Coronary artery (tissue), 2 donors: ENCODE measurements around the gene CNNM1.

Experiments used
- DNase-seq: peaks from one replicate; pipeline ENCODE4 v3.0.0-alpha.2; 2017; ENCODE audit warnings: low spot score
- H3K27ac ChIP-seq, 2 donors: fragments of 200-600 bp; sonication (generic); one replicate each; pipeline ENCODE4 v1.5.1; 2016 to 2019
- H3K4me3 ChIP-seq: fragments of 200-600 bp; sonication (generic); 2 replicates; pipeline ENCODE4 v1.5.1; 2016; ENCODE audit warnings: mild to moderate bottlenecking, moderate library complexity
- TF ChIP-seq, protein P1 (sequence below): fragments of 200-600 bp; sonication (generic); IDR thresholded peaks from one replicate; pipeline ENCODE4 v1.5.1; 2019; ENCODE audit warnings: antibody characterized with exemption

Gene CNNM1

DNA sequence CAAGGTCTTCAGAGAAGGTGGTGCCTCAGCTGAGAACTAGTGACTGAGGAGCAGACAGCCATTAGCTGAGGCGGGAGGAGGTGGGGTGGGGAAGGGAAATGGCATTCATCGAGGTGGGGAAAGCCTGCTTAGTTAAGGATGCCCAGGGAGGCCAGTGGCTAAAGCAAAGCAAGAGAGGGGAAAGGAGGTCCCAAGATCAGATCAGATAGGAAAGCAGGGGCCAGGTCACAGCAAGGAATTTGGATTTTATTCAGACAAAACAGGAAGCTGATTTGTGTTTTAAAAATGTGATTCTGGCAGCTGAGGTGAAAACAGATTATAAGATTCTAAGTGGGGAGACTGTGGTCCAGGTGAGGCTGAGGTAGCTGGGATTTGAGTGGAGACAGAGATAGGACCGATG lies 45.8 kb downstream of the CNNM1 start:
- no peak for DNase-seq
- H3K27ac ChIP-seq, result no peak overlapping the region
- TF ChIP-seq, protein P1, sequence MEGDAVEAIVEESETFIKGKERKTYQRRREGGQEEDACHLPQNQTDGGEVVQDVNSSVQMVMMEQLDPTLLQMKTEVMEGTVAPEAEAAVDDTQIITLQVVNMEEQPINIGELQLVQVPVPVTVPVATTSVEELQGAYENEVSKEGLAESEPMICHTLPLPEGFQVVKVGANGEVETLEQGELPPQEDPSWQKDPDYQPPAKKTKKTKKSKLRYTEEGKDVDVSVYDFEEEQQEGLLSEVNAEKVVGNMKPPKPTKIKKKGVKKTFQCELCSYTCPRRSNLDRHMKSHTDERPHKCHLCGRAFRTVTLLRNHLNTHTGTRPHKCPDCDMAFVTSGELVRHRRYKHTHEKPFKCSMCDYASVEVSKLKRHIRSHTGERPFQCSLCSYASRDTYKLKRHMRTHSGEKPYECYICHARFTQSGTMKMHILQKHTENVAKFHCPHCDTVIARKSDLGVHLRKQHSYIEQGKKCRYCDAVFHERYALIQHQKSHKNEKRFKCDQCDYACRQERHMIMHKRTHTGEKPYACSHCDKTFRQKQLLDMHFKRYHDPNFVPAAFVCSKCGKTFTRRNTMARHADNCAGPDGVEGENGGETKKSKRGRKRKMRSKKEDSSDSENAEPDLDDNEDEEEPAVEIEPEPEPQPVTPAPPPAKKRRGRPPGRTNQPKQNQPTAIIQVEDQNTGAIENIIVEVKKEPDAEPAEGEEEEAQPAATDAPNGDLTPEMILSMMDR, result no peak

DNA sequence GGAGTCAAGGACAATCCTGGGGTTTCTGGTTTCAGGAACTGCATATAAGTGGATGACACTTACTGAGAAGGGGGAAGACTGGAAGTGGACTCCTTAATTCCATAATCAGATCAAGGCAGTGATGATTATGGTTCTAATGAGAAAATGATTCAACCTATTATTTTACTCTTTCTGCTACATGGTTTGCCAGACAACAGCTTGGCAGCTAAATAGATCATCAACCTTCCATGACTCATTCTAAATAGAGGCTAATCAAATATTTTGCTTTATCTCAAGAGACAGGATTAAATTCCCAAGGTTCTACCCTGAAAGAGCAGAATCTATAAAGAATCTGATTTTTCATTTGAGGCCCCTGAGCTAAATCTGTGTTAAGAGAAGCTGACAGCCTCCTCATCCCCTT lies 46.3 kb downstream of the CNNM1 start:
- Histone ChIP-seq H3K4me3 (no peak overlapping the region), H3K27ac (no peak overlapping the region)
- TF ChIP-seq, protein P1, result no peak
- no peak for DNase-seq

More for the DNA sequence above, 45.8 kb downstream of the CNNM1 start:
- H3K4me3 ChIP-seq, result no peak overlapping the region

DNA sequence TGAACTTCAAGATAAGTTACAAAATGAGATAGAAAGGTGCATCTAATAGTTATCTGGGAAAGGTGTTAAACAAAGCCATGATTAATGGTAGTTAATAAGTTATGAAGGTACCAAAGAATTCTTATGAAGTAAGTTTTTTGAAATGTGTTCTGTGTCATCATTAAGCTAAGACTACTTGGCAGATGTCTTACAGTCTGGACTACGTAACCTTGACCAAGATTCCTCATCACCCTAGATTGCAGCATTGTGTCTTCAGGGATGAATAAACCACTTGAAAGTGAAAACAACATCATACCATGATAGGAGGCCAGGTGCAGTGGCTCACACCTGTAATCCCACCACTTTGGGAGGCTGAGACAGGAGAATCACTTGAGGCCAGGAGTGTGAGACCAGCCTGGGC lies 53.0 kb downstream of the CNNM1 start:
- H3K27ac ChIP-seq, result no peak overlapping the region
- DNase-seq, result no peak
- TF ChIP-seq, protein P1, result no peak

DNA sequence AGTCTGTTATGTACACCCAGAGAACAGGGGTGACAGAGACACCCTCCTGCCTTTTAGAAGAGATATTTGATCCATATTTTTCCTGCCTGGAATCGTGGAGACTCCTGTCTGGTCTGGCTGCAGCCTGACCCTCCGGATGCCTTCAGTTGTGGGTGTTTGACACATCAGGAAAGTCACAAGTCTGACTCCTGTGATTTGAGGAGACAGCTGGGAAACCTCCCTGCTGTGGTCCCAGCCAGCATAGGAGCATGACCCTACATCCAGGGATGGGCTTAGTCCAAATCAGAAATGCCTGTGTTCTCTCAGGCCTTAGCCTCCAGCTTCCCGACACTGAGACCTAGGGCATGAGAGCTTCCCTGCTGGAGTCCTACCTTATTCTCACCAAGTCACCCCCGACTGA lies 57.9 kb downstream of the CNNM1 start:
- Histone ChIP-seq H3K27ac (no peak overlapping the region), H3K4me3 (no peak overlapping the region)
- TF ChIP-seq, protein P1, result no peak
- DNase-seq, result no peak

More for the DNA sequence above, 53.0 kb downstream of the CNNM1 start:
- no peak overlapping the region for H3K4me3 ChIP-seq

DNA sequence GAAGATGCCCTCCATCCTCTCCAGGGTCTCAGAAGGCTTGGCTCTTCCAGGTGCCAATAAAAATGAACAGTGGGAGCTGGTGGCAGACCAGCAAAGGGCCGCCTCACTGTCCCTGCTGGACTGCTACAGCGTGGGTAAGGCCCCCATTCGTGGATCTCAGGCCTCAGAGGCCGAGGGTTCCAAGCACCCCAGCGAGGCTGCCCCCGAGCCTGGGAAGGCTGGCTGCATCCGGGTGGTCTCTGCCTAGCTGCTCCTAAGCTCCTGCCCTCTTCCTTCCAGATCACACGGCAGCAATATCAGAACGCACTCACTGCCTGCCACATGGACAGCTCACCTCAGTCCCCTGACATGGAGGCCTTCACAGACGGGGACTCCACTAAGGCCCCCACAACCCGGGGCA lies 58.4 kb downstream of the CNNM1 start:
- H3K4me3 ChIP-seq, result no peak overlapping the region
- no peak for DNase-seq
- TF ChIP-seq, protein P1, result no peak
- H3K27ac ChIP-seq, result no peak overlapping the region

DNA sequence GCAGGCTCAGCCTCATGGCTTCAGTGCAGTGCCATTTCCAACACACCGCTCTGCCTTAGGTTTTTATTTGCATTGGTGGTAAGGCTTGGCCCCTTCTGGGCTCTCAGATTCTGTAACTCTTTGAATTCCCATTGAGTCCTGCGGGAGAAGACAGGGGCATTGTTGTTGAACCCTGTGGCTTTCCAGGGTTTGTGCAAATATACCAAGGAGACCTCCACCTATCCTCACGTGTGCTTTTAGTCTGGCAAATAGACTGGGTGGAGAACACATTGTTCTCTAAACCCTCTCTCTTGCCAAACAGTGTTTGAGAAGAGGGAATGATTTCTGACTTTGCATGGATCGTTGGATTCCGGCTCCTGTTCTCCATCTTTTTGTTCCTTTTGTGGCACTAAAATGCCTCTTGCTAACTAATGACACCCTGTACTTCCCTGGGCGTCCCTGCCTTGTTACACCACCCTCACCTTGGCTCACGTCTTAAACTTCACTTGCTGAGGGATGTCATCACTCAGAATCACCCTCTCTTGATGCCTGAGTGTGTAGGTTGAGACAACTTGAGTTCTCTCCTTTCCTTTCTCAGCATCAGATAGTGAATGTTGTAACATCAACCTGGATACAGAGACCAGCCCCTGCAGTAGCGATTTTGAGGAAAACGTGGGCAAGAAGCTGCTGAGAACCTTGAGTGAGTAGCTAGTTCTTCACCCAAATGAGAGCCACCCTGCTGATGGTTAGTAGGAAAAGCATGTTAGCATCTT lies 60.7 kb downstream of the CNNM1 start:
- H3K4me3 ChIP-seq, result no peak overlapping the region
- TF ChIP-seq, protein P1, result no peak
- no peak for DNase-seq
- no peak overlapping the region for H3K27ac ChIP-seq

DNA sequence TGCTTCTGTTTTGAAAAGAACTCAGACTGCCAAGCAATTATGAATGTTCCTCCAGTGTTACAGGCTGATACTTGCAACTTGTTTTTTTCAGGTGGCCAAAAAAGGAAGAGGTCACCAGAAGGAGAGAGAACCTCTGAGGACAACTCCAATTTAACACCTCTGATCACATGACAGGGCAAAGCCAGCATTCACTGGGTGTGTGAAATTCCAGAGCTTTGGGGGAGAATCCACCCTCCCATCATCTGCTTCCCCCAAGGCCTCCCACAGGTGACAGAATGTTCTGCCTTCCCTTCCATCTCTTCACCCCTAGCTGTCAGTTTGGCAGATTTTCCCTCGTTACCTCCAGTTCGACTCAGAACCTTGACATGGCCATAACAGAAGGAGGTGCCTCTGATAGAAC lies 62.2 kb downstream of the CNNM1 start:
- H3K27ac ChIP-seq, result no peak overlapping the region
- no peak for DNase-seq
- TF ChIP-seq, protein P1, result no peak
- H3K4me3 ChIP-seq, result no peak overlapping the region
